Measurements from ENCODE around the gene RASL12.
"Not testable (repeated sequence)": the region's sequence is repeated elsewhere in the genome, so short reads cannot be mapped to it uniquely, and the experiment has no call there.

RASL12 gene

GRCh38 chr15:65075607-65076395 is 8.0 kb upstream of the RASL12 start:
- not testable (repeated sequence) for DNase-seq (ENCODE audit: low read depth in 3 of 3)

GRCh38 chr15:65074946-65075345 is 7.2 kb upstream of the RASL12 start:
- not testable (repeated sequence) for DNase-seq (ENCODE audit: low read depth in 3 of 3)

- no peak for DNase-seq (ENCODE audit: low read depth in 3 of 3)
These were observed 4.8 kb upstream of the RASL12 start for GRCh38 chr15:65072617-65073016.

GRCh38 chr15:65072027-65072426 is 4.2 kb upstream of the RASL12 start:
- no peak for DNase-seq (ENCODE audit: low read depth in 3 of 3)

GRCh38 chr15:65071381-65071811 is 3.6 kb upstream of the RASL12 start:
- DNase-seq (ENCODE audit: low read depth in 3 of 3), result no peak

GRCh38 chr15:65069779-65070546 is 2.2 kb upstream of the RASL12 start:
- no peak for DNase-seq (ENCODE audit: low read depth in 3 of 3)

- no peak for DNase-seq (ENCODE audit: low read depth in 3 of 3)
These were observed 1.4 kb upstream of the RASL12 start for GRCh38 chr15:65069179-65069578.

- no peak for DNase-seq (ENCODE audit: low read depth in 3 of 3)
These were observed 605 bp upstream of the RASL12 start for GRCh38 chr15:65068403-65068788.

- no peak for DNase-seq (ENCODE audit: low read depth in 3 of 3)
These were observed 510 bp downstream of the RASL12 start for GRCh38 chr15:65067317-65067644.

GRCh38 chr15:65066635-65067316 is 1.0 kb downstream of the RASL12 start:
- no peak for DNase-seq (ENCODE audit: low read depth in 3 of 3)

- no peak for DNase-seq (ENCODE audit: low read depth in 3 of 3)
These were observed 1.7 kb downstream of the RASL12 start for GRCh38 chr15:65066001-65066634.

GRCh38 chr15:65062726-65063125 is 5.1 kb downstream of the RASL12 start:
- DNase-seq (ENCODE audit: low read depth in 3 of 3), result no peak

GRCh38 chr15:65062061-65062460 is 5.7 kb downstream of the RASL12 start:
- DNase-seq (ENCODE audit: low read depth in 3 of 3), result no peak

- no peak for DNase-seq (ENCODE audit: low read depth in 3 of 3)
These were observed 7.0 kb downstream of the RASL12 start for GRCh38 chr15:65060641-65061397.

- no peak for DNase-seq (ENCODE audit: low read depth in 3 of 3)
These were observed 7.7 kb downstream of the RASL12 start for GRCh38 chr15:65059931-65060596.

- no peak for DNase-seq (ENCODE audit: low read depth in 3 of 3)
These were observed 8.4 kb downstream of the RASL12 start for GRCh38 chr15:65059369-65059750.

GRCh38 chr15:65058394-65059368 is 9.1 kb downstream of the RASL12 start:
- no peak for DNase-seq (ENCODE audit: low read depth in 3 of 3)

GRCh38 chr15:65057549-65057940 is 10.2 kb downstream of the RASL12 start:
- no peak for DNase-seq (ENCODE audit: low read depth in 3 of 3)

GRCh38 chr15:65056868-65057548 is 10.8 kb downstream of the RASL12 start:
- no peak for DNase-seq (ENCODE audit: low read depth in 3 of 3)
